HG02852 (cell line): ENCODE data around the gene S100A7A.
"Not testable (repeated sequence)": the region's sequence is repeated elsewhere in the genome, so short reads cannot be mapped to it uniquely, and the experiment has no call there.

ENCODE experiments used
- ATAC-seq: cut with Tn5 transposase; IDR thresholded peaks from one replicate; pipeline ENCODE4 v1.9.1; 2021; ENCODE audit warnings: mild to moderate bottlenecking, moderate library complexity; ENCODE audit not compliant: unreplicated experiment

Gene S100A7A

DNA sequence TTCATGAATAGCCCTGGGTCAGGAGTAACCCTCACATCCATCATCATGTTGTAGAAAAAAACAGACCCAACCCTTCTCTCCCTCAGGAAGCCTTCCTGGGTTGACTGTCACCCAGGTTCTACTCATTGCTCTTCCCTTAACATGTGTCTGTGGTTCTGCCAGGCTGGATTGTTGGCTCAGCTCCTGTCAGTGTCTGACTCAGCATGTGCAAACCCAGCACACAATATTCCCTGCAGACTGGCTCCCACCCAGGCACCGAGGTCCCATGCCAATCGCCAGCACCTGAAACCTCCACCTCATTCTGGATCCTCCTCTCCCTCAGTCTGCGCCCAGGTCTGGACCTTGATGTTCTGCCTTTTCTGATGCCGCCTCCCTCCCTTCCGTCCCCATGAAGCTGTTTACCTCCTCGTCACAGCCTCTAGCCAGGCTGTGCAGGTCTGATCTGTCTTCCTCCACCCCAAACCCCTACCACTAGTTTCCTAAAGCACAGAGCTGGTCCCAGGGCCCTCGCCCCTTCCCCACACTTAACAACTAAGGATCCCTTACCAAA lies 21.1 kb upstream of the S100A7A start:
- no peak for ATAC-seq

DNA sequence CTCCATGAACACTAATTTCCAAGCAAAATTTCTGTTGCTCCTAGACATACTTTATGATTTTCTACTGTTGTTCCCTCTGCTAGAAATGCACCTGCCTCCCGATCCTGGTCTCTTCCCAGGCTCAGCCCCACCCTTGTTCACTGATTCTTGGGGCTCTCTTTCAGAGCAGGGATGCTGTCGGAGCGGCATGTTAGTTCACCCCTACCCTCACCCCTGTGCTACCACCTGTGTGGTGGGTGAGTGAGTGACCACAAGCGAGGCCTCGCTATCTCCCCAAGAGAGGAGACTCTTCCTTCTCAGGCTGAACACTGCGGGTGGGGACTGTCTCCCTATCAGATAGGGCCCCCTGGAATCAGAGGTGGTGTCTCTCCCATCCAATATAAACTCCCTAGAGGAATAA lies 20.5 kb upstream of the S100A7A start:
- no peak for ATAC-seq

DNA sequence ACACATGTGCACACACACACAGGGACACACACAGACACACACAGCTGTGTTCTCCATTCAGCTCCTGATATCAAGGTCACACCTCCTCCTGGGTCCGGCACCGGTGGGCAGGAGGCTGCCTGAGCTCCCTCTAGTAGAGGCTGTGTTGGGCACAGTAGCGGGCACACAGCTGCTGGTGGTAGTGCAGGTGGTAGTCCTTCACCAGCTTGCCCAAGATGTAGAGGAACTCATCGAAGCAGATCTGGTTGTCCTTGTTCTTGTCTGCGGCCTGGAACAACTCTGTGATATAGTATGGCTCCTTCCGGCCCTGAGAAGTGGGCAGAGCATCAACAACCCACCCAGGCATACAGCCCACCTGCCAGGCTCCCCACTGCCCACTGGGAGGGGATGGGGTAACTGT lies 19.9 kb upstream of the S100A7A start:
- ATAC-seq: no peak

DNA sequence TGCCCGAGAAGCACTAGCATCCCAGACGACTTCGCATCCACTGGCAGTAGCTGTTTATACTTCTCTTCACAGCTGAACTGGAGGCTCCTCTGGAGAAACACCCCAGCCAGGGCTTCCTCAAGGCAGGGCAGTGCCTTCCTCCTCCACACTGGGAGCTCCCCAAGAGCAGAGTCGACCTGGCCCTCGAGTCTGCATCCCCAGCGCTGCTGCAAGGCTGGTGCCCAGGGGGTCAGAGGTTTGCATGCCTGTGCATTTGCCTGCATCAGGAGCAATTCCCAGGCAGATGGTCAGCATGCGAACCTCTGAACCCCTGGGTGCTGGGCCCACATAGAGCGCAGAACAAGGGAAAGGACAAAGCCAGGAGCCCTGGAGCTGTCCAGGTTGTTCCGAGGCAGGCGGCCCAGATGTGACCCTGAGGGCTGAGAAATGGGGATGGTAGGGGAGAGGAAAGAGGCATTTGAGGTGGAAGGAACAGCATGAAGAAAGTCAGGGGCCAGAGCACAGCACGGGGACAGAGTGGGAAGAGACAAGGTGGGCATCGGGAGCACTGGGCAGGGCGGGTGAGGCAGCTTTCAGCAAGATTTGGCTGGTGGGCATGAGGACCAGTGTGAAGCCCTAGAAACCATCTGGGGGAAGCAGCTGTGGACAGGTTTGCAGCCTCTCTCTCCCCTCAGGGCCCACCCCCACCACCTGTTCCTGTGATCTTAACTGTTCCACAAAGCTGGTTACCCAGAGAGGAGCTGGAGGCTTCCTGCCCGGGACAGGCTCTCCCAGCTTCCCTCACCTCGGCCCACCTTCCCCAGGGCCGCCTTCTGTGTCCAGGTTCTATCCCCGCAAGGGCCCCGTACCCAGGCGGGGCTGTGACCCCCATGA lies 19.0 kb upstream of the S100A7A start:
- ATAC-seq: no peak

DNA sequence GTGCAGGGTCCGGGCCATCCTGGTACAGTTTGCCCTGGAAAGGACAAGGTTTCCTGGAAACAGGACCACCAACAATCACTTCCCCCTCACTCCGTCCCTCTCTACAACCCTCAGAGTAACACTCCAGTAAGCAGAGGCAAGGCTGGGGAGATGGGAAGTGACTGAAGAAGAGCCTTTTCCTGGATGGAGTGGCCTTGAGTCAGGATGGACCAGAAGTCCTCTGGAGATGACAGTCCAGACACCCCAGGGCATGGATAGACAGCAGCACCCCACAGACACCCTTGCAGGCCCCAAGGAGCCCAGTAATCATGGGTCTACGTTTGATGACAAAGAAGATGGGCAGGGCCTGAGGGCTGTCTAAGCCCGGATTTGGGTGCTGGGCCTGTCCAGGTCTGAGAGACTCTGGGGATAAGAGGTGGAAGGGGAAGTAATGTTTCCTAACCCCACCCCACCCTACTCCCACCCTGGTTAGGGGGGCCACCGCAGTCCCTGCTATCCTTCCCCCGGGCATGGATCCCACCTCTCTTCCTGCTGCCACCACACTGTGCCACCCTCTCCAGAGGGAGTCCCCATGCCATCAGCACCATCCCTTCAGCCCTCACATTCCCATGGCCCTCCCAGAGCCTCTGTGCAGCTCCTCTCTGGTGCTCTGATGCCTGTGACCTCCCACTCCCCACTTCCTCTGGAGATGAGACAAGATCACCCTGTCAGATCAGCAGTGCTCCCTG lies 18.2 kb upstream of the S100A7A start:
- ATAC-seq: no peak

DNA sequence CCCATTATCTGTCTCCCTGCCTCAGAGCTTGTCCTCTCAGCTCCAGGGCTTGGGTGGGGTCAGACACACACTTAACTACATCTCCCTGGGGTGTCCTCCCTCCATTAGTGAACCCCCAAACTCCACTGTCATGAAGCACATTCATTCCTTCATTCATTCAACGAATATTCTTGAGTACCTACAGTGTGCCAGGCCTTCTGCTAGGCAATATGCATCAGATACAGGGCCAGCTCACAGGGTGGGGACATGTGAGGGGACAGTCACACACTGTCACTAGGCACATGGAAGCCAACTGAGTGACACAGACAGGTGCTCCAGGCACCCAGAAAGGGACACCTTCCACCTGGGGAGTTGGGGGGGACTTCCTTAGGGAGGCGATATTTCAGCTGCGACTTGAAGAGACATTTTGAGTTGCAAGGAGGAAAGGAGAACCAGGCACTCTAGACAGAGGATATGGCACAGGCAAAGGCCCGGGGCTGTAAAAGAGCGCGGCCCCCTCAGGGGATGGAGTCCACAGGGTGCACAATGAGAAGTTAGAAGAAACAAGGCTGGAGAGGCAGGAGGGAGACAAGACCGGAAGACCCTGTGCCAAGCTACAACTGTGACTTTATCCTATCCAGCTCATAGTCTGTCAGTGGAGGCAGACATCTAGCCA lies 16.8 kb upstream of the S100A7A start:
- ATAC-seq: no peak

DNA sequence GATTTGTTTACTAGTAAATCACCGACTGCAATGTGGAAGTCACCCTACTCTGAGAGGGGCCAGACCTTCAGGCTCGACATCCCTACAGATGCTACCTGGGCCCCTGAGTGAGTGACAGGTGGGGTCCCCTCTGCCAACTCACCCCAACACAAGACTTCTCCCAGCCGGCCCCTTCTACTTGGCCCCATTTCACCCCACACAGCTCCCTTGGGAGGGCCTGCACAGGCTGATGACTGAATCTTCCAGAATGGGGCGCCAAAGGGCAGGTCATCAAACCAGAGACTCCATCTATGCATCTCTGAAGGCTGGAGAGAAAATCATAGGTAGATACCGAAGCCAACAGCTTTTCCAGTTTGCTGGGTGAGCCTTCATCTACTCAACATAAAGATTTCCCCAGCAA lies 16.1 kb upstream of the S100A7A start:
- ATAC-seq: no peak

DNA sequence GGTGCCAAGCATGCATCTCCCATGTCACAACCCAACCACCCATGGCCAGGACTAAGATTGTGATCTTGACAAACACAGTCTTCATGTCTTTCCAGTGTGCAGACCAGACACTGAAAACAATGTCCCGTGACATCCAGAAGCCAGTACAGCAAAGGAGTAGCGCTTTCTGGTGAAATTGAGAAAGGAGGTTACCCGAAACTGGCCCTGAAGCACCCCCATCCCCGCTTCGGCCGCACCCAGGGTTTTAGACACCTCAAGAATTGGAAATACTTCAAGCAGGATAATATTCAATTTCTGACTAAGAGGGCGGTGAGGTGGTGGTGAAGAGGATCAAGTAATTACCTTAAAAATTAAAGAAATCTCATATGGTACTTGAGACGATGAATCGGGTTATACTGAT lies 14.9 kb upstream of the S100A7A start:
- no peak for ATAC-seq

DNA sequence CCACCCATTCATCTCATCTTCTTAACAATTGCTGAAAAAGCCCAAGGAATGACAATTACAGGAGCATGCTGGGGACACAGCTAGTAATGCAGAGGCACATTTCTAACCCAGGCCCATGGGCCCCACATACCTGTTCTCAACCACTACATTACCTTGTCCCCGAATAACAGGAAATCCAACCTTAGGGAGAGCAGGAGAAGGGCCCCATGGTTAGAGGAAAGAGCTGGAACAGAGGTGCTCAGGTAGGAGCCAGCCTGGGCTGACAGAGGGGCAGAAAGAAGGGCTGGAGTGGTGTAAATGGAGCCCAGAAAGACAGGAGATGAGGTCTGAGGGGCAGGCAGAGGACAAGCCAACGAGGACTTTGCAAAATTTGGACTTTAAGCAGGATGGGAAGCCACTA lies 14.1 kb upstream of the S100A7A start:
- no peak for ATAC-seq

DNA sequence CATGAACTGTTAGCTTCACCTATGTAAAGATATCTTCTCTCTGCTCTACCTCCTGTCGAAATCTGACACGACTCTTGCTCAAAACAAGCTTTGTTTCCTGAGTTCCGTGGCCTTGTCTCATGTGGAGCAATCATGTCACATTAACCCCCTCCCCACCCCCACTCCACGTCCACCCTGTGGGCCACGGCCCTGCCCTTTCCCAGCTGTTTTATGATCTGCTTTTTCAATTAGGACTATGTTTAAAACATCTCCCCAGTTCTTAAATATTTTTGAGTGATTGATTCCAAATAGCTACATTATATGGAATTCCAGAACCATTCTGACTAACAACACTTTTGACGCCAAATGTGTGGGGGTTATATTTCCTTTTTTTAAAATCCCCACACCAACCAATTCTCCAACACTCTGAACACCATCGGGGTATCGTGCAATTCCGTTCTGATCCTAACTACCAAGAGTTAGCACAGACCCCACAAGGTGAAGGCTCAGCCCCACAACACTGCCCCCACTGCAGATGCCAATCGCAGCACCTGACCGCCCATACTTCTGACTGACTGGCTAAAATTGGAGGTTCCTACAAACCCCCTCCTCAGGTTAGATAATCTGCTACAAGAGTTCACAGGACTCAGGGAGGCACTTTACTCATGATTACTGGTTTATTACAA lies 12.8 kb upstream of the S100A7A start:
- ATAC-seq: no peak

DNA sequence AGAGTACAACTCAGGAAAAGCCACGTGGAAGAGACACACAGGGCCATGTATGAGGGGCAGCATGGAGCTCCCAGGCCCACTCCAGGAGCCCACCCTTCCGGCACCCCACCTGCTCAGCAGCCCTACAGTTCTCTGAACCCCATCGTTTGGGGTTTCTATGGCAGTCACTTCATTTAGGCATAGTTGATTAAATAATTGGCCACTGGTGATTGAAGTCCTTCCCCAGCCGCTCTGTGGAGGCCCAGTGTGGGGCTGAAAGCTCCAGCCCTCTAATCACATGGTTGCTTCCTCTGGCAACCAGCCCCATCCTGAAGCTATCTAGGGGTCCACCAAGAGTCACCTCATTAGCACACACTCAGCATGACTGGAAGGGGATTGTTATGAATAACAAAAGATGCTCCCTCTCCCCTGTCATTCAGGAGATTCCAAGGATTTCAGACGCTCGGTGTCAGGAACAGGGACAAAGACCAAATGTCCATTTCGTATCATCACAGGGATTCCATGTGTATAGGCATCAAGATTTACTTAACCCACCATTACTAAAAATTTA lies 12.2 kb upstream of the S100A7A start:
- ATAC-seq: no peak

DNA sequence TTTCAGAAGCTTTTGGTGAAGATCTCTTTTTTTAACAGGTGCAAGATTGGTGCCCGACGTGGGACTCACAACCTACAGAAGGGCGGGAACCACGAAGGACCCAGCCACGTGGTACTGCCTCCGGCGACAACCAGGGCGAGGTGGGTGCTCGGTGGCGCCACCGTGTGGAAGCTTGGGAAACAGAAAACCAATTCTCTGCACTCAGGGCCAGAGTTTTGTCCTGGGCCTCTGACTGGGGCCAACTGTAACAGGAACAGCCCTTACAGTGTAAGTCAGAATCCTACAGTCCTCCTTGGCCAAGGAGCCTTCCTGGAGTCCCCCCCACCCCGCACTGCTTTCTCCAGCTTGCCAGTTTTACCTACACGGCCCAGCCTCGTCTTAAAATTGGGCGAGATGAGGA lies 11.6 kb upstream of the S100A7A start:
- no peak for ATAC-seq

DNA sequence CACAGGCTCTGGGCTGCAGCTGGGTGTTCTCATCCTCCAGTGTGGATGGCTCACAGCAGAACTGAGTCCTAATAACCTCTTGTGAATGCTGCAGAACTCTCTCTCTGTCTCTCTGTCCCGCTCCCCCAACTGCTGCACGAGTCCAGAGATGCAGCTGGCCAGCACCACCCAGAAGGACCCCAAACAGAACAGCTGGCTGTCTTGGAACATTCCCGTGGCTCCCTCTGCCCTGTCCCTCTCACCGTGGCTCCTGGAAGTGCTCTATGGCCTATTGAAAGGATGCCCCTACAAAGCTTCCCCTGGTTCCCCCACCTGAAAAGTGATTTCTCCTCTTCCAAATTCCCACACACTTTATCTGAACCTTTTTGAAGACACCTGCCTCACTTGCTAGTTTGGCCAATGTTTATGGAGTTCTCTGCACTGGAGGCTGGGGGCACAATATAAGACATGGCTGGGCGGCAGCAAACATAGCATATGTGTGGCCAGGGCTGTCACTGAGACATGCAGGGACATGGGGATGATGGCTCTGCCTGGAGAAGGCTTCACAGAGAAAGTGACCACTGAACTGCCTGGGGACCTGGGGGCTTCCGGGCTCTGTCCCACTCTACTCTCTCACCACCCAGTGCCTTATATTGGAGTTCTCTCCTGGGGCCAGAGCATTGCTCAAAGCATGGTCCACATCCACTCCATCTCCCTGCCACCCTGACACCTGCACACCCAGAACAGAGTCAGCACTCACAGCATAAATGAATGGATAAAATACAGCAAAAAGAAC lies 10.3 kb upstream of the S100A7A start:
- not testable (repeated sequence) for ATAC-seq

DNA sequence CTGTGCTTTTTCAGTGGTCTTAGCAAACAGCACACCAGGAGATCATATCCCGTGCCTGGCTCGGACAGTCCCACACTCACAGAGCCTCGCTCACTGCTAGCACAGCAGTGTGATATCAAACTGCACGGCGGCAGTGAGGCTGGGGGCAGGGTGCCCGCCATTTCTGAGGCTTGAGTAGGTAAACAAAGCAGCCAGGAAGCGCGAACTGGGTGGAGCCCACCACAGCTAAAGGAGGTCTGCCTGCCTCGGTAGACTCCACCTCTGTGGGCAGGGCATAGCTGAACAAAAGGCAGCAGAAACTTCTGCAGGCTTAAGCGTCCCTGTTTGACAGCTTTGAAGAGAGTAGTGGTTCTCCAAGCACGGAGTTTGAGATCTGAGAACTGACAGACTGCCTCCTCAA lies 9.0 kb upstream of the S100A7A start:
- not testable (repeated sequence) for ATAC-seq

DNA sequence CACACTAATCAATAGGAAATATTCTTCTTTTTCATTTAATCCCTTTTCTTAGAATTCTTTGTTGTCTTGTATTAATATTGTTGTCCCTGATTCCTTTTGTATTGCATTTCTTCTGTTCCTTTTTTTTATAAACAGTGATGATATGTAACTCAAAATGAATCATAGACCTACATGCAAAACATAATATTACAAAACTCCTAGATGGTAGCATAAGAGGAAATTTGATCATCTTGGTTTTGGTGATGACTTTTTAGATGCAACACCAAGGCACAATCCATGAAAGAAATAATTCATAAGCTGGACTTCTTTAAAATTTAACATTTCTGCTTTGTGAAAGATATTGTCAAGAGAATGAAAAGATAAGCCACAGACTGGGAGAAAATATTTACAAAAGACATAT lies 2.4 kb upstream of the S100A7A start:
- not testable (repeated sequence) for ATAC-seq

DNA sequence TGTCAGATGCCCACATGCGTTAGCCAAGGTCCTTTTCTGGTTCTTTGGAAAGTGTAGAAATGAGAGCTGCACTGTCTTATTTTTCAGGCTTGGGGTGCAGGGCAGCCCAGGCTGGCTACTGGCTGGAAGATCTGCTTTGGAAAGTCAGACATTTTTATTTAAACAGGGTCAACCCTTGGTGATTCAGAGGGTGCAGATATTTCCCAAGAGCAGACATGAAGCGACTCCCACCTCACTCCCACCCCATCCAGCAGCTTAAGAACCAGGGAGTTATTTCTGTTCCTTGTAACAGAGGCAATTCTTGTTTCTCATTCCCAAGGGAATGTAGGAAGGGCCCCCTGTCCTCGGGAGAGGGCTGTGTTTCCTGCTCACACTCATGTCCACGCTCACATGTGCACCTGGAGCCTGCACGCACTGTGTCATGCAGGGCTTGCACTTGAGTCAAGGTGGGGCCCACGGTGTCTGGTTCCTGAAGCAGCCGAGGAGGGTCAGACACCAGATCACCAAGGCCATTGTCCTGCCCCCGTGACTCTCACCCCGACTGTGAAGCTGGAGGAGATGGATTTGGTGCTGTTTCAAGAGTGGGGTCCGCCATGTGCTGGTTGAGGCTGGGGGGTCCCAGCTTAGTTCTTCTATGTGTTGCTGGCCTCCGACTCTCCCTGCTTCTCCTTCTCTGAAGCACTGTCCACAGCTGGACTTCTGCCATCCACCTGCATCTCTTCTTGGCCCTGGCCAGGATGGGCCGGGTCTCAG lies 992 bp downstream of the S100A7A start:
- no peak for ATAC-seq

DNA sequence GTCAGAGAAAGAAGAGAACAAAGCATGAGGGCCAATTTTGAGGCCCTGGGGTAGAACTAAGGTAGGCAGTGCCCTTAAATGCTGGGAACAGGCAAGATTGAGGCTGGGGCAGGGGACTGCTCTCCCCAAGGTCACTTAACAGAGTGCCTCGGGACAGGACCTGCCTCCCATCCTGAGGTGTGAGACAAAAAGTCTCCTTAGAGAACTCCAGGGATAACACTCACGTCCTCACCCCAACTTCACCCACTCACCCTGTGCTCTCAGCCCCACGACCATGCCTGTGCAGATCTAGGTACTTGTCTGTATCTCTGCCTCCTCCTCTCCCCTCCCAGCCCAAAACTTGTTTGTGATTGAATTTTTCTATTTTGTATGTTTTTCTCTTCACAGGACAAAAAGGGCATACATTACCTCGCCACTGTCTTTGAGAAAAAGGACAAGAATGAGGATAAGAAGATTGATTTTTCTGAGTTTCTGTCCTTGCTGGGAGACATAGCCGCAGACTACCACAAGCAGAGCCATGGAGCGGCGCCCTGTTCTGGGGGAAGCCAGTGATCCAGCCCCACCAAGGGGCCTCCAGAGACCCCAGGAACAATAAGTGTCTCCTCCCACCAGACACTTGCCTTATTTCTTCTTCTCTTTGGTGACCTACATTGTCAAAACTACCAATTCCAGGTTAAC lies 2.6 kb downstream of the S100A7A start:
- not testable (repeated sequence) for ATAC-seq

DNA sequence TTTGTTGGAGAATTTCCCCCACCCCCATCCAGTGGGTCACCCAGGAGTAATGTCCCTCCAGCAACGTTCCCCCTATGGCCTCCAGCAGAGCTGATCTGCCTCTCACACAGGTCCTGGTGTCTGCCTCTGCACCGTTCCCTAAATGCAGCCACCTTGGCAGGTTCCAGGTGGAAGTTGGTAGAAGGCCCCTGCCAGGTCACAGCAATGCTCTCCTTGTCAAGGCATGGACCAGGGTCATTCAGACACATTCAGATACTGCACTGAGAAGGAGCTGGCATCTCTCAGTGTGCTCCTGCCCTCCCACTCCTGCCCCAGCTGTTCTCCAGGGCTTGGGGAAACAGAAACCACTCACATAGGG lies 3.1 kb downstream of the S100A7A start:
- not testable (repeated sequence) for ATAC-seq

DNA sequence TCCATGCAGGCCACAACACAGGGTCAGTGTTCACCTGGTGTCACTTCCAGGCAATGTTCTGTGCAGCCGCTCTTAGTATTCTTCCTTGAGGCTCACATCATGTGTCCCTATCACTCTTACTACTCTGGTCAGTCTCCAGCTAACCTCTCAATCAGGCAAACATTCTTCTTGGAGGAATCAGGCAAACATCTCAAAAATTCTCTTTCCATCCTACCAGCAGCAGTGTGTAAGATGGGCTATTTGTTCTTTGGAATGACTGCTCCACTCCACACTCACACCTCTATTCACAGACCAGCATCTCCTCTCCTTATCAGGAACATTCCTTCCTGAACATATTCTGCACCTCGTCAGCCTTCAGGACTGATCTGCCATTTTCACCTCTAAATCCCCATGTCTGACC lies 4.0 kb downstream of the S100A7A start:
- ATAC-seq: no peak
